ENCODE results near the gene RNASEL.

Gene RNASEL

GRCh38 chr1:182569939-182570610 lies 19.0 kb downstream of the RNASEL start:
- Histone ChIP-seq H3K4me3 (ENCODE audit: low read length) (no peak overlapping the region), H3K27me3 (ENCODE audit: control insufficient read depth, insufficient read depth, low read length) (no peaks in the 10 kb centered on the region), H3K36me3 (ENCODE audit: insufficient read depth, low read length) (no peaks in the 10 kb centered on the region), H3K4me2 (ENCODE audit: low read length) (no peak overlapping the region), H3K9me3 (replicated peaks; ENCODE audit: low read length) (no peaks in the 10 kb centered on the region), H3K4me1 (ENCODE audit: control insufficient read depth, insufficient read depth, low read length) (no peaks in the 10 kb centered on the region), H3K9ac (ENCODE audit: low read depth, low read length) (no peak overlapping the region)

DNA sequence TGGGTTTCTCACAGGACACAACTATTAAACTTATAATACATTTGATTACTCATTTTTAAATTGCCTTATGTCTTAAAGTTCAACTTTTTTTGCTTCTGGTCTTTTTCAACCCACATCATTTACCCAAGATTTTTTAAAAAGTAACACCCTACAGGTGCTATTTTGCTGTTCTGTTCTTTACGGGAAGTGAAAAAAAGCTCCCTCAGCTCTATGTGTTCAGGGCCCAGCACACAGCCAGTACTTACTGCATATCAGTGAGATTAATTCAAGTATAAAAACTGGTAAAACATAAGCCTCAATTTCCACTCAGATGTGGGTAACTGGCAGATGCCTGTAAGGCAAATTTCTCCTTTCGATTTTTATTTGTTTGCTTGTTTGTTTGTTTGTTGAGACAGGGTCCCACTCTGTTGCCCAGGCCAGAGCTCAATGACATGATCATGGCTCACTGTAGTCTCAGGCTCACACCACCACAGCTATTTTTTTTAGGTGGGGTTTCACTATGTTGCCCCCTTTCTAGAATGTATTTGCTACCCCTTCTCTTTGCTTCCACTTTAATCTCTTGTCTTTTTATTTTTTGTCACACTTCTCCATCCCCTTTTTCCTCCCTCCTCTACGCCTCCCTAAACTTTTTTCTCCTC lies 20.3 kb downstream of the RNASEL start:
- Histone ChIP-seq H3K4me3 (ENCODE audit: low read length) (no peak overlapping the region), H3K4me2 (ENCODE audit: low read length) (no peak overlapping the region), H3K9ac (ENCODE audit: low read depth, low read length) (no peak overlapping the region), H3K27me3 (ENCODE audit: control insufficient read depth, insufficient read depth, low read length) (no peaks in the 10 kb centered on the region), H3K9me3 (replicated peaks; ENCODE audit: low read length) (no peaks in the 10 kb centered on the region), H3K4me1 (ENCODE audit: control insufficient read depth, insufficient read depth, low read length) (no peaks in the 10 kb centered on the region), H3K36me3 (ENCODE audit: insufficient read depth, low read length) (no peaks in the 10 kb centered on the region)

DNA sequence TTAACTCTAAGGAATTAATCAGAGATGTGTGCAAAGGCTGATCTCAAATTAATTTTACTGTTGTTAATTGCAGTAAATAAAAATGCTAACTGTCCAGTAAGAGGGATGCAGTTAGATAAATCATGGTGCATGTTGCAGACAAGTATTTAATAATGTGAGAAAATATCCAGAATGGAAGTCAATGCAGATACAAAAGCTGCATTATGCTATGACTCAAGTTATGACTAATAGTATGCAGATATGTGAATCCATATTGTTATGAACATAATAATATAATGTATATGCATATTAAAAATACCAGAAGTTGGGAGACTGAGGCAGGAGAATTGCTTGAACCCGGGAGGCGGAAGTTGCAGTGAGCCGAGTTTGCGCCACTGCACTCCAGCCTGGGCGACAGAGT lies 21.4 kb downstream of the RNASEL start:
- H3K27me3 ChIP-seq (ENCODE audit: control insufficient read depth, insufficient read depth, low read length), result no peaks in the 10 kb centered on the region
- no peak overlapping the region for H3K9ac ChIP-seq (ENCODE audit: low read depth, low read length)
- H3K4me1 ChIP-seq (ENCODE audit: control insufficient read depth, insufficient read depth, low read length), result no peaks in the 10 kb centered on the region
- no peaks in the 10 kb centered on the region for H3K9me3 ChIP-seq (replicated peaks; ENCODE audit: low read length)
- no peak overlapping the region for H3K4me2 ChIP-seq (ENCODE audit: low read length)
- H3K4me3 ChIP-seq (ENCODE audit: low read length), result no peak overlapping the region
- no peaks in the 10 kb centered on the region for H3K36me3 ChIP-seq (ENCODE audit: insufficient read depth, low read length)

DNA sequence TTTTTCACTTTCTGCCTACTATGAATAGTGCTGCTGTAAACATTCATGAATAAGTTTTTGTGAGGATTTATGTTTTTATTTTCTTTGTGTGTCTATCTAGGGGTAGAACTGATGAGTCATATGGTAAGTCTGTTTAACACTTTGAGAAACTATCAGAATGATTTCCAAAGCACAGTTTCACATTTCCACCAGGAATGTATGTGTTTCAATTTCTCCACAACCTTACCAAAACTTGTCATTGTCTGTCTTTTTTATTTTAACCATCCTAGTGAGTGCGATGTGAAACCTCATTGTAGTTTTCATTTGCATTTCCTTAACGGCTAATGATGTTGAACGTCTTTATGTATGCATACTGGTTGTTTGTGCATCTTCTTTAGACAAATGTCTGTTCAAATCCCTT lies 23.5 kb downstream of the RNASEL start:
- no peak overlapping the region for H3K9ac ChIP-seq (ENCODE audit: low read depth, low read length)
- no peak overlapping the region for H3K4me2 ChIP-seq (ENCODE audit: low read length)
- H3K9me3 ChIP-seq (replicated peaks; ENCODE audit: low read length), result no peaks in the 10 kb centered on the region
- no peaks in the 10 kb centered on the region for H3K4me1 ChIP-seq (ENCODE audit: control insufficient read depth, insufficient read depth, low read length)
- H3K27me3 ChIP-seq (ENCODE audit: control insufficient read depth, insufficient read depth, low read length), result no peaks in the 10 kb centered on the region
- H3K36me3 ChIP-seq (ENCODE audit: insufficient read depth, low read length), result no peaks in the 10 kb centered on the region
- H3K4me3 ChIP-seq (ENCODE audit: low read length), result no peak overlapping the region

DNA sequence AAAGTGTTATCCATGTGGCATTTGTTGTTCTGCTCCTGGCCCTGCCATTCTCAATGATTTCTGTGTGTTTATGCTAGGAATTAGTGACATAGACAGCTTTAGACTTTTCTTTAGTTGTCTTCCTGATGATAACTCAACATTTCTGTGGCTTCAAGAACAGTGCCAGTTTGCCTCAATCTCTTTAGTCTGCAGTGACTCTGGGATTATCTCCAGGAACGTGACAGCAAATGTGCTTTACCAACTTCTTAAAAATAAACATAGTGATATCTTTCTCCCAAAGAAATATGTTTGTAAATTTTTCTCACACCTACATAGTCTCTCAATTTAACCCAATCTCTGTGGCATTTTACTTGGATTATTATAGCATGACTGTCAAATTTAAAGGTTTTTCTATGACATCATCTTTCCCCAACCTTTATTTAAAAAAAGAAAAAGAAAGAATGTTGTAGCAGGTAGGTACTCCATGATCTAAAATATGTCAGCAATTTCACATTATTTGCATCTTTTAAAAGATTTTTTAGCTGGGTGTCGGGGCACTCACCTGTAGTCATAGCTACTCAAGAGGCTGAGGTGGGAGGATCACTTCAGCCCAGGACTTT lies 24.6 kb downstream of the RNASEL start:
- no peaks in the 10 kb centered on the region for H3K4me1 ChIP-seq (ENCODE audit: control insufficient read depth, insufficient read depth, low read length)
- no peaks in the 10 kb centered on the region for H3K36me3 ChIP-seq (ENCODE audit: insufficient read depth, low read length)
- no peak overlapping the region for H3K9ac ChIP-seq (ENCODE audit: low read depth, low read length)
- H3K9me3 ChIP-seq (replicated peaks; ENCODE audit: low read length), result no peaks in the 10 kb centered on the region
- no peak overlapping the region for H3K4me3 ChIP-seq (ENCODE audit: low read length)
- peaks cover 1% of the 10 kb centered on the region for H3K27me3 ChIP-seq (ENCODE audit: control insufficient read depth, insufficient read depth, low read length)
- H3K4me2 ChIP-seq (ENCODE audit: low read length), result no peak overlapping the region

GRCh38 chr1:182563095-182563494 lies 26.0 kb downstream of the RNASEL start:
- Histone ChIP-seq H3K4me3 (ENCODE audit: low read length) (no peak overlapping the region), H3K9me3 (replicated peaks; ENCODE audit: low read length) (no peaks in the 10 kb centered on the region), H3K4me2 (ENCODE audit: low read length) (no peak overlapping the region), H3K4me1 (ENCODE audit: control insufficient read depth, insufficient read depth, low read length) (no peaks in the 10 kb centered on the region), H3K27me3 (ENCODE audit: control insufficient read depth, insufficient read depth, low read length) (peaks cover 8% of the 10 kb centered on the region), H3K36me3 (ENCODE audit: insufficient read depth, low read length) (no peaks in the 10 kb centered on the region), H3K9ac (ENCODE audit: low read depth, low read length) (no peak overlapping the region)

- Histone ChIP-seq H3K4me1 (ENCODE audit: control insufficient read depth, insufficient read depth, low read length) (no peaks in the 10 kb centered on the region), H3K36me3 (ENCODE audit: insufficient read depth, low read length) (no peaks in the 10 kb centered on the region), H3K27me3 (ENCODE audit: control insufficient read depth, insufficient read depth, low read length) (peaks cover 8% of the 10 kb centered on the region), H3K4me3 (ENCODE audit: low read length) (no peak overlapping the region), H3K9me3 (replicated peaks; ENCODE audit: low read length) (no peaks in the 10 kb centered on the region), H3K9ac (ENCODE audit: low read depth, low read length) (no peak overlapping the region), H3K4me2 (ENCODE audit: low read length) (no peak overlapping the region)
Measured at GRCh38 chr1:182561456-182561855, 27.6 kb downstream of the RNASEL start.

- Histone ChIP-seq H3K27me3 (ENCODE audit: control insufficient read depth, insufficient read depth, low read length) (peaks cover 8% of the 10 kb centered on the region), H3K9ac (ENCODE audit: low read depth, low read length) (no peak overlapping the region), H3K4me3 (ENCODE audit: low read length) (no peak overlapping the region), H3K4me1 (ENCODE audit: control insufficient read depth, insufficient read depth, low read length) (no peaks in the 10 kb centered on the region), H3K36me3 (ENCODE audit: insufficient read depth, low read length) (no peaks in the 10 kb centered on the region), H3K9me3 (replicated peaks; ENCODE audit: low read length) (no peaks in the 10 kb centered on the region), H3K4me2 (ENCODE audit: low read length) (no peak overlapping the region)
Measured at GRCh38 chr1:182560392-182560984, 28.6 kb downstream of the RNASEL start.

- H3K9me3 ChIP-seq (replicated peaks; ENCODE audit: low read length), result no peaks in the 10 kb centered on the region
- H3K9ac ChIP-seq (ENCODE audit: low read depth, low read length), result no peak overlapping the region
Measured at GRCh38 chr1:182556279-182556678, 32.8 kb downstream of the RNASEL start.

GRCh38 chr1:182555493-182555892 lies 33.6 kb downstream of the RNASEL start:
- Histone ChIP-seq H3K4me3 (ENCODE audit: low read length) (no peak overlapping the region), H3K9ac (ENCODE audit: low read depth, low read length) (no peak overlapping the region), H3K27me3 (ENCODE audit: control insufficient read depth, insufficient read depth, low read length) (peaks cover 8% of the 10 kb centered on the region), H3K4me1 (ENCODE audit: control insufficient read depth, insufficient read depth, low read length) (no peaks in the 10 kb centered on the region), H3K36me3 (ENCODE audit: insufficient read depth, low read length) (no peaks in the 10 kb centered on the region), H3K9me3 (replicated peaks; ENCODE audit: low read length) (no peaks in the 10 kb centered on the region), H3K4me2 (ENCODE audit: low read length) (no peak overlapping the region)

More at GRCh38 chr1:182556279-182556678, 32.8 kb downstream of the RNASEL start:
- no peak overlapping the region for H3K4me3 ChIP-seq (ENCODE audit: low read length)
- no peak overlapping the region for H3K4me2 ChIP-seq (ENCODE audit: low read length)
- H3K4me1 ChIP-seq (ENCODE audit: control insufficient read depth, insufficient read depth, low read length), result no peaks in the 10 kb centered on the region
- H3K36me3 ChIP-seq (ENCODE audit: insufficient read depth, low read length), result no peaks in the 10 kb centered on the region
- peaks cover 8% of the 10 kb centered on the region for H3K27me3 ChIP-seq (ENCODE audit: control insufficient read depth, insufficient read depth, low read length)

DNA sequence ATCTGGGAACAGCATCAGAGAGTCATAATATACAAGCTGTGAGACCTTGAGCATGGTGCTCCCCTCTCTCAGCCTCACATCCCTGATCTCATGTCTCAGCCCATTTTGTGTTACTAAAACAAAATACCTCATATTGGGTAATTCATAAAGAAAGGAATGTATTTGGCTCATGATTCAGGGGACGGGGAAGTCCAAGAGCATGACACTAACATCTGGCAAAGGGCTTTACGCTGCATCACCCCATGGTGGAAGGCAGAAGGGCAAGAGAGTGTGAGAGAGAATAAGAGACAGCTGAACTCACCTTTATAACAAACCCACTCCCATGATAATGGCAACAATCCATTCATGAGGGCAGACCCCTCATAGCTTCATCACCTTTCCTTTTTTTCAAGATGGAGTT lies 36.5 kb downstream of the RNASEL start:
- Histone ChIP-seq H3K36me3 (ENCODE audit: insufficient read depth, low read length) (no peaks in the 10 kb centered on the region), H3K27me3 (ENCODE audit: control insufficient read depth, insufficient read depth, low read length) (peaks cover 7% of the 10 kb centered on the region), H3K9me3 (replicated peaks; ENCODE audit: low read length) (no peaks in the 10 kb centered on the region), H3K4me2 (ENCODE audit: low read length) (no peak overlapping the region), H3K9ac (ENCODE audit: low read depth, low read length) (no peak overlapping the region), H3K4me1 (ENCODE audit: control insufficient read depth, insufficient read depth, low read length) (no peaks in the 10 kb centered on the region), H3K4me3 (ENCODE audit: low read length) (no peak overlapping the region)

All from skeletal muscle satellite cell (primary cell).